PC-9 (cell line): Measurements from ENCODE around the gene GALNT9.

Source experiments
- EZH2 ChIP-seq: fragments of 200-600 bp; sonication (generic); IDR thresholded peaks from 2 replicates; pipeline ENCODE4 v1.8.0; 2017; ENCODE audit warnings: antibody characterized with exemption, low read depth
- TF ChIP-seq, protein P1 (sequence below): fragments of 200-600 bp; sonication (generic); conservative IDR thresholded peaks from 2 replicates; pipeline ENCODE4 v1.6.1; 2017; ENCODE audit warnings: mixed run types, antibody characterized with exemption, mild to moderate bottlenecking, moderate library complexity

- TF ChIP-seq, protein P1, sequence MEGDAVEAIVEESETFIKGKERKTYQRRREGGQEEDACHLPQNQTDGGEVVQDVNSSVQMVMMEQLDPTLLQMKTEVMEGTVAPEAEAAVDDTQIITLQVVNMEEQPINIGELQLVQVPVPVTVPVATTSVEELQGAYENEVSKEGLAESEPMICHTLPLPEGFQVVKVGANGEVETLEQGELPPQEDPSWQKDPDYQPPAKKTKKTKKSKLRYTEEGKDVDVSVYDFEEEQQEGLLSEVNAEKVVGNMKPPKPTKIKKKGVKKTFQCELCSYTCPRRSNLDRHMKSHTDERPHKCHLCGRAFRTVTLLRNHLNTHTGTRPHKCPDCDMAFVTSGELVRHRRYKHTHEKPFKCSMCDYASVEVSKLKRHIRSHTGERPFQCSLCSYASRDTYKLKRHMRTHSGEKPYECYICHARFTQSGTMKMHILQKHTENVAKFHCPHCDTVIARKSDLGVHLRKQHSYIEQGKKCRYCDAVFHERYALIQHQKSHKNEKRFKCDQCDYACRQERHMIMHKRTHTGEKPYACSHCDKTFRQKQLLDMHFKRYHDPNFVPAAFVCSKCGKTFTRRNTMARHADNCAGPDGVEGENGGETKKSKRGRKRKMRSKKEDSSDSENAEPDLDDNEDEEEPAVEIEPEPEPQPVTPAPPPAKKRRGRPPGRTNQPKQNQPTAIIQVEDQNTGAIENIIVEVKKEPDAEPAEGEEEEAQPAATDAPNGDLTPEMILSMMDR, result no peak
- TF ChIP-seq EZH2, result no peak
Observed at GRCh38 chr12:132272711-132273110, 56.7 kb downstream of the GALNT9 start.
